Stimulated activated CD8-positive, alpha-beta memory T cell treated with anti-CD3 and anti-CD28 coated beads, Interleukin-4, amount 100 ng/mL, for 24 hours (primary cell): ENCODE measurements around the gene EPHB1.
"Not testable (repeated sequence)": the region's sequence is repeated elsewhere in the genome, so short reads cannot be mapped to it uniquely, and the experiment has no call there.

ENCODE experiments used
- DNase-seq: peaks from one replicate; pipeline ENCODE4 v3.0.0-alpha.2; 2020; ENCODE audit warnings: low read depth

Gene EPHB1

GRCh38 chr3:135050536-135050935, 255.5 kb downstream of the EPHB1 start:
- DNase-seq = no peak

GRCh38 chr3:135051409-135051973, 256.4 kb downstream of the EPHB1 start:
- no peak for DNase-seq

- DNase-seq = no peak
Observed at GRCh38 chr3:135055449-135055848, 260.4 kb downstream of the EPHB1 start.

- no peak for DNase-seq
Observed at GRCh38 chr3:135056084-135056730, 261.1 kb downstream of the EPHB1 start.

- DNase-seq = no peak
Observed at GRCh38 chr3:135056733-135057310, 261.8 kb downstream of the EPHB1 start.

- no peak for DNase-seq
Observed at GRCh38 chr3:135057996-135058395, 262.9 kb downstream of the EPHB1 start.

- DNase-seq = no peak
Observed at GRCh38 chr3:135059580-135059979, 264.5 kb downstream of the EPHB1 start.

- not testable (repeated sequence) for DNase-seq
Observed at GRCh38 chr3:135066844-135067727, 272.0 kb downstream of the EPHB1 start.

GRCh38 chr3:135068011-135068410, 273.0 kb downstream of the EPHB1 start:
- no peak for DNase-seq

- DNase-seq = no peak
Observed at GRCh38 chr3:135069406-135069805, 274.3 kb downstream of the EPHB1 start.

- no peak for DNase-seq
Observed at GRCh38 chr3:135071483-135071882, 276.4 kb downstream of the EPHB1 start.

GRCh38 chr3:135072431-135072830, 277.4 kb downstream of the EPHB1 start:
- no peak for DNase-seq

GRCh38 chr3:135075157-135075556, 280.1 kb downstream of the EPHB1 start:
- DNase-seq = no peak

- DNase-seq = no peak
Observed at GRCh38 chr3:135076341-135076740, 281.3 kb downstream of the EPHB1 start.

- no peak for DNase-seq
Observed at GRCh38 chr3:135077186-135077585, 282.1 kb downstream of the EPHB1 start.

GRCh38 chr3:135078283-135078682, 283.2 kb downstream of the EPHB1 start:
- DNase-seq = no peak

GRCh38 chr3:135079095-135079494, 284.0 kb downstream of the EPHB1 start:
- DNase-seq = no peak

- no peak for DNase-seq
Observed at GRCh38 chr3:135081451-135081850, 286.4 kb downstream of the EPHB1 start.

GRCh38 chr3:135081856-135082434, 286.9 kb downstream of the EPHB1 start:
- DNase-seq = no peak

- no peak for DNase-seq
Observed at GRCh38 chr3:135082706-135083105, 287.6 kb downstream of the EPHB1 start.

GRCh38 chr3:135083179-135083578, 288.1 kb downstream of the EPHB1 start:
- no peak for DNase-seq

- no peak for DNase-seq
Observed at GRCh38 chr3:135083756-135084155, 288.7 kb downstream of the EPHB1 start.
